HL-60/S4 (cell line): ENCODE measurements around the gene SH3BP4.

Experiments used
- in situ Hi-C: fragments of 300-500 bp; cut with MboI; formaldehyde crosslinking; loops from 2 replicates; pipeline ENCODE4 v1.14.3; 2022; ENCODE audit warnings: low sequenced_read_pairs

SH3BP4 gene

DNA sequence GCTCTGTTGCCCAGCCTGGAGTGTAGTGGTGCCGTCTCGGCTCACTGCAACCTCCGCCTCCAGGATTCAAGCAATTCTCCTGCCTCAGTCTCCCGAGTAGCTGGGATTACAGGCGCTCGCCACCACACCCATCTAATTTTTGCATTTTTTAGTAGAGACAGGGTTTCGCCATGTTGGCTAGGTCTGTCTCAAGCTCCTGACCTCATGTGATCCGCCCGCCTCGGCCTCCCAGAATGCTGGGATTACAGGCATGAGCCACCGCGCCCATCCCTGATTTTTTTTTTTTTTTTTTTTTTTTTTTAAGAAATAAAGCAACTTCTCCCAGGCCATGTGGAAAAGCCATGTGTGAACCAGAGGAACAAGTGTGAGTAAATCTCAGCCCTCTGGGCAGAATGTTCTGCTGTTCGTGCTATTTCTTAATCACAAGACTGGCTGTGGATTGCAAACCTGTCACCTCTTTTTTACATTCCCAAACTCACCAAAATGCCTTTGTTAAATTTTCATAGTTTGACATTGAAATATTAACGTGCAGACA is 6.4 kb upstream of the SH3BP4 start:
- in situ Hi-C loops, result no loop called here

DNA sequence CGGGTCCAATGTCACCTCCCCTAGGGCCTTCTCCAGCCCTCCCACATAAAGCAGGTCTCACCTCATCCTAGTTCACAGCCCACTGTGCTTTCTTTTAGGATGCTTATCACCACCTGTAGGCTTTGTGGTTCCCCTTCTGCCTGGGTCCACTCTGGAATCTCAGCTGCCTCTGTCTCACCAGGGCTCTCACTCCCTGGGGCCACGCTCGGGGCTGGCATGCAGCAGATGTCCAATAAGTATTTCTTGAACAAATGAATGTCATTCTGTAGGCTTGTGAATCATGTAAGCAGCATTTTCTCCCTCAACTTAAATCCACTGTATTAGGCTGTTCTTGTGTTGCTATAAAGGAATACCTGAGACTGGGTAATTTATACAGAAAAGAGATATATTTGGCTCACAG is 4.3 kb upstream of the SH3BP4 start:
- in situ Hi-C loops, result no loop called here

DNA sequence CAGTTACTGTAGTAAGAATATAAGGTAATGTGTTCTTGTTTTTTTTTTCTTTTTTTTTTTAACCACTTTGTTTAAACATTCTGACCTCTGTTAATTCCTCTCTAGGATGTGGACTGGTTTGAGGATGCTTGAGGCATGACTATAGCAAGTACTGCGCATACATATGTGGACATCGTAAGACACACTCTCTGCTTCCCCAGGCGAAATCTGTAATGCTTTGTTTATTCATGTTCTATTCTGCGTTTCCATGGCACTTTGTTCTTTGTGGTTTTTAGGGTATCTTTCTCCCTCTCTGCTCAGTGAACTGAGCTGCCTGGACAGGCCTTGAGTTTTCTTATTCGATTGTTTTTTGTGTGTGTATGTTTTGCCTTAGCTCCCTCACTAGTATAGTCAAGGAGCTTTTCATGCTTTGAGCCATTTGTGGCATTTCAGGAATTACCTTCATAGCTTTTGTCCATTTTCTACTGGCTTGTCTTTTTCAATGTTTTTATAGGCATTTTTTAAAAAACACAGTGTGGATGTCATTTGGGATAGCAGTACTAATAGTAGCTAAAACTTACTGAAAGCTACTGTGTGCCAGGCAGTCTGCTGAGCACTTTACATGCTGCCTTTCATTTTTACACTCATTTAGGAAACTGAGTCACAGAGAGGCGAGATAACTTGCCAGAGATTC is 1.9 kb upstream of the SH3BP4 start:
- in situ Hi-C loops, result no loop called here

DNA sequence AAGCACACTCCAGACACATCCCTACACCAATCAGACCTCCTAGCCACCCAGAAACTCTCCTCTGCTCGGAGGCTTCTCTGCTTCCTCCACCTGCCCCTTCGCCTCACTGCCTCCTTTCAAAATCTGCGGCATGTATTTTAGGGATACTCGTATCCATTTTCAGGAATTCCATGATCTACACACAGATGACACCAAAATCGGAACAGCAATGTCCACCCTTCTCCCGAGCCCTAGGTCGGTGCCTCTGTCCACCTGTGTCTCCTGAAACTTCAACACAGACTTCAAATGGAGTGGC is 1.4 kb upstream of the SH3BP4 start:
- in situ Hi-C loops, result no loop called here

DNA sequence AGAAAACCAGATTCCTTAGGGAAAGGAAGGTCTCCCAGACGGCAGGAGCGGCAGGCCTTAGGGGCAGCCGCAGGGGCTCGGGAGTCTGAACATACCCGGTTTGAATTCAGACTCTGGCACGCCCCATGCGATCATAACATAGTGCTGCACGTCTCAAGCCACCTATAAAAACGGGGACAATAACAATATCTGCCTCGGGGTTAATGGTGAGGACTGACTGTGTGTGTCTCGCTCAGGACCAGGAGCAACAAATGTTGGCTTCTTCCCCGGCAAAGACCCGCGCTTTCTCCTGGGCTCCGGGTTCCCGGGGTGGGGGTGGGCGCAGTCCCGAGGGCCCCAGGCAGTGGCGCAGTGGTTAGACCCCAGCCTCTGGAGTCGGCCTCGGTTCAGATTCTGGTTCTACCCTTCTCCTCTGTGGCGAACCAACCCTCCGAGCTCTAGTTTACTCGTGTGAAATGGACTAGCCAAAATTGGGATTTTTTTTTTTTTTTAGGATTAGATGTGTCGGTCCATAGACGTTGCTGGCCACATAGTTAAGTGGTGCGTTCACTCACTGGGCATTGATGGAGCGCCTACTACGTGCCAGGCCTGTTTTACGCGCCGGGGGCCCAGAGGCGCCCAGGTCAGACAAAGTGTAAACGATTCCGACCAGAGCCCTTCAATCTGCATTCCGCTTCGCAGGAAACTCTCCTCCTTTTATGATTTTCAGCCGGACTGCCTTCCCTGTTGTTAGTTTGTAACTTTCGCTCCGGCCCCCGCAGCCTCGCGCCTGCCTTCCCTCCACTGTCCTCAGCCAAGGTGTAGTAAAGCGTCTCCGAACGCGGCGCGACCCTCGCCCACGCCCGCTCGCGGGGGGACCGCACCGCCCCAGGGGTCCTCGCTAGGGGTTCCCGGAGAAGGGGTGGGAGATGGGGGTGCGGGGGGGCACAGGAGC is 820 bp upstream of the SH3BP4 start:
- in situ Hi-C loops, result no loop called here

GRCh38 chr2:234952270-234953115 is 676 bp downstream of the SH3BP4 start:
- in situ Hi-C loops, result no loop called here

- in situ Hi-C loops, result no loop called here
These were observed 1.6 kb downstream of the SH3BP4 start for GRCh38 chr2:234953116-234954031.

DNA sequence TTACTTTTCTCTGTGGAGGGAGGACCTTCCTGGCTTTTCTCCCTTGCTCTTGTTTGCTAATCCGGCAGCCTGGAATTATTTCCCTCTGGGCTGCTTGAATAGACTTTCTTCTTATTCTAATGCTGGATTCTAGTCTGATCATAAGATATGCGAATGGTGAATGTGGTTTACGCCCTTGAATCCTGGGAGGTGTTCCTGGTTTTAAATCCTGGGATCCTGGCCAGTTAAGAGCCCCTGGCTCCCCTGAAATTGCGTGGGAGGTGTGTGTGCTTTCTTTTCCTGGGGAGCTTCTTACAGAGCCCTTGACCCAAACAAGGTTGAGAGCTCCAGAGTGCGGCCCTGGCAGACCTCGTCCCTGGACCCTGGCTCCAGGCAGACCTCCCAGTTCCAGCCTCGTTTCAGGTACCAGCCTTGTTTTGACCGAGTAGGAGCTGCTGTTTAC is 2.8 kb downstream of the SH3BP4 start:
- in situ Hi-C loops, result no loop called here

GRCh38 chr2:234955091-234955591 is 3.3 kb downstream of the SH3BP4 start:
- in situ Hi-C loops, result no loop called here

- in situ Hi-C loops, result no loop called here
These were observed 4.2 kb downstream of the SH3BP4 start for GRCh38 chr2:234955971-234956509.

- in situ Hi-C loops, result no loop called here
These were observed 6.0 kb downstream of the SH3BP4 start for GRCh38 chr2:234957834-234958135.

DNA sequence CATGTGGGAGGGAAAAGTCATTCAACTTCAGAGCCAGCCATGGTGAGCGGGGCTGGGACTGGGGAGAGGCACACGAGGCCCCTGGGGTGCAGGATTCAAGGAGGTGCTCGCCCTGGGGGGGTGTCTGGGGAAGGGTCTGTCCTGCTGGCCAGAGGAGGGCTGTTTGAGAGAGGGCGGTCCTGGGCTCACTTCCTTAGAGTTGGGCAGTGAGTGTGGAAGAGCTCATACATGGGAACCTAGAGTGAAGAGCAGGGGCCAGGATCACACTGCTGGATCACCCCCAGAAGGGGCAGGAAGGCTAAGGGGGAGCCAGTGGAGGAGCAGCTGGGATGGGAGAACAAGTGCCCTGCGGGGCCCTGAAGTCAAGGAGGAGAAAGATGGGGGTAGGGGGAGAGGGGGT is 6.5 kb downstream of the SH3BP4 start:
- in situ Hi-C loops, result no loop called here

DNA sequence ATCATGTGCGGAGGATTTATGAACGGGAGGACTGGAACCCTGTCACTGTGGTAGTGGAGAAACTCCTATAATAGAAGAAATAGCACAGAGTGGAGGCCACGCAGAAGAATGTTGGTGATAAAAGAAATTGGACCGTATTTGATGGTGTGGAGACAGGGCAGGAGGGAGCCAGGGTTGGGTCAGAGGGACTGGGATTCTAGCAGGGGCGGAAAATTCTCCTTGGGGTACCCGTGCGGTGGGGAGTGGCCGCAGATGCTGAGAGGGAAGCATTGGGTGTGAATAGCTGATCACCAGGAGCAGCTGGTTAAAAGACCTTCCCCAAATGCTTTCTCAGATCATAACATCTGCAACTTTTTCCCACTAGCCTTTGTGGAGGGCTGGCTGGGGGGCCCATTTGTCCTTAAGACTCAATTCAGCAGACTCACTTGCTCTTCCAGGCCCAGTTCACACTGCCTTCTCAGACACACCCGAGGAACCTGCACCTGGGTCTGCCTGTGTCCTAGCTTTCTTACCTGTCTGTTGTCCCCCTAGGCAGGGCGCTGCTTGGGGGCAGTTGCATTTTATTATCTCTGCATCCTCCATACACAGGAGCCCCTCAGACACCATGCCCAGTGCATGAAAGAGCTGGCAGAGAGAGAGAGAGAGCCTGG is 7.1 kb downstream of the SH3BP4 start:
- in situ Hi-C loops, result no loop called here

GRCh38 chr2:234960175-234961088 is 8.6 kb downstream of the SH3BP4 start:
- in situ Hi-C loops, result no loop called here

- in situ Hi-C loops, result no loop called here
These were observed 10.0 kb downstream of the SH3BP4 start for GRCh38 chr2:234961784-234962183.

DNA sequence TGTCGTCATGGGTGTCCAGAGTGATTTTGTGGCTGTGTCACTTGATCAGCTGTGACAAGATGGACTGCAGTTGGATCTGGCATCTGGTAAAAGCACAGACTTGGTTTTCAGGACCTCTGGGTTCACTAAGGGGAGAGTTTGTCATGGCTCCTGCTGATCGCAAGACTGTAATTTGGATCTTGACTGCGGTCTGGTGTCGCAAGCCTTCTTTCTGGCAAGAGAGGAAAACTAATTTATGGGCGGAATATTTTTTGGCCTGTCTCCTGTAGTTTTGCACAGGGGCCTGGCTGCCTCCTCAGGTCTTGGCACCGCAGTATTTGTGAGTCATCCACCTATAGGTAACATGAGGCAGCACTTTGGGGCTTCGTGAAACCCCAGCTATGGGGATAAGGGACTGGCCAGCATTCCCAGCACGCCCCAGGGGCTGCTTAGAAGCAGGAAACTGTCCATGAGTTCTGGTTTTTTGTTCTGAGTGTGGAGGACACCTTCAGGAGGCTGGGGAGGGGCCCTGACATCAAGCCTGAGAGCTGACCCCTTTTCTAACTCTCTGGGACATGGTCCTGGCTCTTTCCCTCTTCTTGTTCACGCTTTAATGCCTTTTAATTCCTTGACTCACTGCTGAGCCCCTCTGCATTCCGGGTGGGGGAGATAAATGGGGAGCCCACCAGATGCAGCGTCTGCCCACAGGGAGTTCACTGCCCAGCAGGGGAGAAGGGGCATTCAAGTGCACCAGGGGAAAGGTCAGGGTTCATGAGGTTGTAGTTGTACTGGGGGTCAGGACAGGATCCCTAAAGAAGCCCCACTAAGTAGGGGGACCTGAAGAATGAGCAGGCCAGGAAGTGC is 12.2 kb downstream of the SH3BP4 start:
- in situ Hi-C loops, result no loop called here

- in situ Hi-C loops, result no loop called here
These were observed 13.0 kb downstream of the SH3BP4 start for GRCh38 chr2:234964631-234965461.
